CD4-positive, alpha-beta memory T cell (primary cell): Measurements from ENCODE around the gene AMPD3. TPM values are rescaled to one million over a fixed set of nuclear protein-coding genes. Genes with fewer than 3 reads are reported as not detected.

Source experiments
- CTCF ChIA-PET: fragments of 350-600 bp; sonication (Branson Sonifier 250); formaldehyde crosslinking; loops from one replicate; lab custom pipeline; 2021; ENCODE audit warnings: inconsistent platforms; ENCODE audit not compliant: partially characterized antibody; lab: Charles Lee
- POLR2A ChIA-PET: fragments of 350-600 bp; sonication (Branson Sonifier 250); formaldehyde crosslinking; loops from one replicate; lab custom pipeline; 2021; ENCODE audit not compliant: partially characterized antibody; lab: Charles Lee
- DNase-seq, 5 donors: peaks; one replicate each; pipeline versions ENCODE4 v3.0.0 to v3.0.0-alpha.2; 2020 to 2022; ENCODE audit warnings: mixed read lengths in 1 of 5
- H3K27ac ChIP-seq: one replicate; pipeline ENCODE4 v1.7.0; 2013; ENCODE audit warnings: low read depth, low read length
- H3K27me3 ChIP-seq: 2 replicates; pipeline ENCODE4 v1.7.0; 2013; ENCODE audit warnings: mild to moderate bottlenecking, low read length, moderate library complexity; ENCODE audit not compliant: insufficient read depth
- H3K36me3 ChIP-seq: 2 replicates; pipeline ENCODE4 v1.7.0; 2013; ENCODE audit warnings: mild to moderate bottlenecking, low read length, moderate library complexity; ENCODE audit not compliant: insufficient read depth
- H3K4me1 ChIP-seq: 2 replicates; pipeline ENCODE4 v1.7.0; 2013; ENCODE audit warnings: mild to moderate bottlenecking, low read length, moderate library complexity; ENCODE audit not compliant: insufficient read depth
- H3K4me3 ChIP-seq, 2 donors: one replicate each; pipeline ENCODE4 v1.7.0; 2013; ENCODE audit warnings: low read length in 2 of 2, mild to moderate bottlenecking in 1 of 2
- H3K9me3 ChIP-seq, 2 donors: one replicate each; pipeline ENCODE4 v1.7.0; 2013; ENCODE audit warnings: low read length in 2 of 2, control low read depth in 1 of 2; ENCODE audit not compliant: control insufficient read depth in 1 of 2
- H3K27ac Mint-ChIP-seq, 7 donors: one replicate each; pipeline ENCODE4 v1.8.0; 2020 to 2021; ENCODE audit warnings: mixed read lengths in 7 of 7, mild to moderate bottlenecking in 6 of 7, inconsistent platforms in 3 of 7, moderate library complexity in 3 of 7
- H3K27me3 Mint-ChIP-seq, 2 donors: one replicate each; pipeline ENCODE4 v1.8.0; 2020 to 2021; ENCODE audit warnings: mixed read lengths in 2 of 2
- H3K36me3 Mint-ChIP-seq, 2 donors: one replicate each; pipeline ENCODE4 v1.8.0; 2020 to 2021; ENCODE audit warnings: mixed read lengths in 2 of 2, inconsistent platforms in 1 of 2, mild to moderate bottlenecking in 1 of 2
- H3K4me1 Mint-ChIP-seq, 4 donors: one replicate each; pipeline ENCODE4 v1.8.0; 2020 to 2021; ENCODE audit warnings: mixed read lengths in 4 of 4, mild to moderate bottlenecking in 1 of 4
- H3K4me3 Mint-ChIP-seq, 8 donors: one replicate each; pipeline ENCODE4 v1.8.0; 2020 to 2021; ENCODE audit warnings: mixed read lengths in 8 of 8, mild to moderate bottlenecking in 7 of 8, moderate library complexity in 6 of 8, inconsistent platforms in 3 of 8
- H3K9me3 Mint-ChIP-seq, 8 donors: one replicate each; pipeline ENCODE4 v1.8.0; 2020 to 2021; ENCODE audit warnings: mixed read lengths in 8 of 8, mild to moderate bottlenecking in 5 of 8, inconsistent platforms in 3 of 8, moderate library complexity in 1 of 8
- intact Hi-C: fragments of 100-400 bp; cut with micrococcal nuclease; formaldehyde crosslinking; loops from one replicate; pipeline ENCODE4 v1.15.1; 2023
- polyA plus RNA-seq, 2 donors: library from polyadenylated mRNA; unstranded; fragments of 300-500 nt; fragmentation: Illumina TruSeq; gene quantifications; one replicate each; pipeline ENCODE4 v1.2.3, GENCODE V29; 2021
- total RNA-seq, 2 experiments: library from RNA; stranded (reverse); gene quantifications; one replicate each; pipeline ENCODE4 v1.2.3, GENCODE V29; 2021

Gene AMPD3
- total and polyA plus RNA-seq, 4 experiments from 2014 or later = 10.9 to 43.4 (median 30.1) TPM

DNA sequence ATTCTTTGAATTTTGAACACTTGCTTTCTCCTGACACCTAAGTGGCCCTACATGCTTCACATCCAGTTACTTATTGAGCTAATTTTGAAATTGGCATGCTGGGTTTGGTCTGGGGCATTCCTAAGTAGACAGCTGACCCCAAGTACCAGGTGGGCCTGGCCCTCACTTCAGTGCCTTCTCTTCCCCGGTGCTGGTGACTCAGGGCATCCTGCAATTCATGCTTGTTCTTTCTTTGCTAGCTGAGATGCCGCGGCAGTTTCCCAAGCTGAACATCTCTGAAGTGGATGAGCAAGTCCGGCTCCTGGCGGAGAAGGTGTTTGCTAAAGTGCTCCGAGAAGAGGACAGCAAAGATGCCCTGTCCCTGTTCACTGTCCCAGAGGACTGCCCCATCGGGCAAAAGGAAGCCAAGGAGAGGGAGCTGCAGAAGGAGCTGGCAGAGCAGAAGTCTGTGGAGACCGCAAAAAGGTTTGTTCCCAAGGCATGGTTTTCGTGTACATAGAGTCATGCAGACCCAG lies 6.3 kb downstream of the AMPD3 start:
- Histone ChIP-seq H3K4me3 (no peak overlapping the region), H3K27me3 (no peaks in the 10 kb centered on the region), H3K27ac (no peak overlapping the region), H3K9me3 (no peaks in the 10 kb centered on the region), H3K4me1 (peaks cover 53% of the 10 kb centered on the region), H3K36me3 (peaks cover 34% of the 10 kb centered on the region)
- ChIA-PET POLR2A (interaction anchor here (1.0 to 2.2 kb wide), 3 partner anchors 10 to 79 kb away, joined by 3 to 11 read pairs (median 4); partner anchors contain the start of gene RNF141), CTCF (interaction anchor here (0.8 to 3.0 kb wide), 4 partner anchors 12 to 79 kb away, joined by 3 to 11 read pairs (median 6); partner anchors contain the start of gene RNF141)
- Mint-ChIP-seq H3K36me3 (peaks cover 41 to 55% of the 10 kb centered on the region in 2 donors), H3K27ac (peak overlapping the region in 2 of 7 donors; percentile 7 to 25), H3K9me3 (no peaks in the 10 kb centered on the region), H3K4me3 (no peak overlapping the region), H3K4me1 (peaks cover 31 to 52% (median 41%) of the 10 kb centered on the region in 4 donors), H3K27me3 (no peaks in the 10 kb centered on the region)
- no peak for DNase-seq
- intact Hi-C loops = no loop called here

- H3K27ac ChIP-seq = no peak overlapping the region
- H3K9me3 ChIP-seq = no peaks in the 10 kb centered on the region
- intact Hi-C loops = no loop called here
- H3K27ac Mint-ChIP-seq = peak overlapping the region in 1 of 7 donors; percentile 59
- peaks cover 41% of the 10 kb centered on the region for H3K36me3 ChIP-seq
- H3K27me3 ChIP-seq = no peaks in the 10 kb centered on the region
- H3K4me1 ChIP-seq = peaks cover 38% of the 10 kb centered on the region
- peaks cover 52 to 64% of the 10 kb centered on the region in 2 donors for H3K36me3 Mint-ChIP-seq
- H3K4me3 Mint-ChIP-seq = no peak overlapping the region
- CTCF ChIA-PET = interaction anchor here (1.7 to 2.4 kb wide), 2 partner anchors 50 to 78 kb away, joined by 5 to 11 read pairs; partner anchors contain the start of gene RNF141
- POLR2A ChIA-PET = no interaction called here
- H3K4me1 Mint-ChIP-seq = peaks cover 24 to 43% (median 34%) of the 10 kb centered on the region in 4 donors
- H3K4me3 ChIP-seq = no peak overlapping the region
- no peaks in the 10 kb centered on the region for H3K9me3 Mint-ChIP-seq
- no peak for DNase-seq
- H3K27me3 Mint-ChIP-seq = no peaks in the 10 kb centered on the region
These were observed 7.8 kb downstream of the AMPD3 start for GRCh38 chr11:10462746-10463300.

- Mint-ChIP-seq H3K27me3 (no peaks in the 10 kb centered on the region), H3K4me3 (no peak overlapping the region), H3K9me3 (peaks cover 0 to 2% (median 0%) of the 10 kb centered on the region in 8 donors), H3K36me3 (peaks cover 28 to 57% of the 10 kb centered on the region in 2 donors), H3K27ac (peak overlapping the region in 4 of 7 donors; percentile 37 to 63 (median 52)), H3K4me1 (peaks cover 19 to 66% (median 36%) of the 10 kb centered on the region in 4 donors)
- no peak overlapping the region for H3K27ac ChIP-seq
- no peaks in the 10 kb centered on the region for H3K4me1 ChIP-seq
- peaks cover 18% of the 10 kb centered on the region for H3K36me3 ChIP-seq
- H3K27me3 ChIP-seq = no peaks in the 10 kb centered on the region
- DNase-seq = no peak
- POLR2A ChIA-PET = interaction anchor here (1.3 kb wide), 1 partner anchor 17 kb away, joined by 3 read pairs; no protein-coding TSS in a partner anchor
- CTCF ChIA-PET = interaction anchor here (0.8 kb wide), 1 partner anchor 17 kb away, joined by 4 read pairs; no protein-coding TSS in a partner anchor
- H3K9me3 ChIP-seq = no peaks in the 10 kb centered on the region
- intact Hi-C loops = no loop called here
- no peak overlapping the region for H3K4me3 ChIP-seq
These were observed 18.3 kb downstream of the AMPD3 start for GRCh38 chr11:10473371-10473770.

DNA sequence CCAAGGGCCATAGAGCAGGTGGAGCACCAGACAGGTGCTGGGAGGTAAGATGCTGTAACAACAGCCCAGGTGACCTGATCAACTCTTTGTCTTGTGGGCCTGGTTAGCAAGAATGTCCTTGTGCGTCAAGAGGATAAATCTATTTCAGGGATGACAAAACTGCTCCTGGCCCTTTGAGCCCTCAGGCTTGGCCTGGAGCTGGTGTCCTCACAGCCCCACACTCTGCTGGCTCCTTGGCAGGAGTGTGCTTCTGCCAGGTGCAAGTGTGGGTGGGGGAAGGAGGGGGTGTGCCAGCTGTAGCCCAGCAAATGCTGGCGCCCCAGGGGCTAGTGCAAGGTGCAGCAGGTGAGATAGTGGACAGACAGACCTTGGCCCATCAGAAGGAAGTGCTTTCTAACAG lies 19.5 kb downstream of the AMPD3 start:
- Histone ChIP-seq H3K4me1 (no peaks in the 10 kb centered on the region), H3K4me3 (no peak overlapping the region), H3K27ac (no peak overlapping the region), H3K36me3 (peaks cover 27% of the 10 kb centered on the region), H3K27me3 (no peaks in the 10 kb centered on the region), H3K9me3 (no peaks in the 10 kb centered on the region)
- Mint-ChIP-seq H3K4me3 (no peak overlapping the region), H3K4me1 (peaks cover 20 to 58% (median 35%) of the 10 kb centered on the region in 4 donors), H3K36me3 (peaks cover 27 to 63% of the 10 kb centered on the region in 2 donors), H3K27me3 (no peaks in the 10 kb centered on the region), H3K9me3 (peaks cover 0 to 2% (median 0%) of the 10 kb centered on the region in 8 donors), H3K27ac (peak overlapping the region; percentile 5 to 75 (median 52))
- ChIA-PET CTCF (no interaction called here), POLR2A (no interaction called here)
- no peak for DNase-seq
- intact Hi-C loops = no loop called here

- H3K27ac Mint-ChIP-seq = peak overlapping the region; percentile 19 to 90 (median 63)
- no peak overlapping the region for H3K4me3 Mint-ChIP-seq
- CTCF ChIA-PET = interaction anchor here (0.9 to 2.0 kb wide), 8 partner anchors 15 to 70 kb away, joined by 3 to 7 read pairs (median 3); partner anchors contain the start of gene RNF141
- no peak overlapping the region for H3K4me3 ChIP-seq
- no peak overlapping the region for H3K27ac ChIP-seq
- no peaks in the 10 kb centered on the region for H3K4me1 ChIP-seq
- POLR2A ChIA-PET = no interaction called here
- H3K4me1 Mint-ChIP-seq = peaks cover 19 to 46% (median 34%) of the 10 kb centered on the region in 4 donors
- H3K36me3 Mint-ChIP-seq = peaks cover 28 to 68% of the 10 kb centered on the region in 2 donors
- H3K36me3 ChIP-seq = peaks cover 32% of the 10 kb centered on the region
- H3K9me3 ChIP-seq = no peaks in the 10 kb centered on the region
- no peak for DNase-seq
- no peaks in the 10 kb centered on the region for H3K27me3 ChIP-seq
- intact Hi-C loops = no loop called here
- H3K27me3 Mint-ChIP-seq = no peaks in the 10 kb centered on the region
- no peaks in the 10 kb centered on the region for H3K9me3 Mint-ChIP-seq
These were observed 21.3 kb downstream of the AMPD3 start for GRCh38 chr11:10476342-10476741.

GRCh38 chr11:10476927-10477689 lies 22.0 kb downstream of the AMPD3 start:
- H3K4me1 Mint-ChIP-seq = peaks cover 19 to 46% (median 30%) of the 10 kb centered on the region in 4 donors
- ChIA-PET CTCF (interaction anchor here (1.0 to 2.0 kb wide), 3 partner anchors 18 to 64 kb away, joined by 3 to 7 read pairs (median 3); no protein-coding TSS in a partner anchor), POLR2A (no interaction called here)
- no peaks in the 10 kb centered on the region for H3K27me3 ChIP-seq
- peak overlapping the region; percentile 19 to 90 (median 68) for H3K27ac Mint-ChIP-seq
- DNase-seq = no peak
- no peak overlapping the region for H3K27ac ChIP-seq
- no peaks in the 10 kb centered on the region for H3K27me3 Mint-ChIP-seq
- no peaks in the 10 kb centered on the region for H3K9me3 Mint-ChIP-seq
- H3K36me3 ChIP-seq = peaks cover 39% of the 10 kb centered on the region
- peaks cover 29 to 72% of the 10 kb centered on the region in 2 donors for H3K36me3 Mint-ChIP-seq
- H3K9me3 ChIP-seq = no peaks in the 10 kb centered on the region
- no peak overlapping the region for H3K4me3 Mint-ChIP-seq
- H3K4me1 ChIP-seq = no peaks in the 10 kb centered on the region
- intact Hi-C loops = no loop called here
- no peak overlapping the region for H3K4me3 ChIP-seq

DNA sequence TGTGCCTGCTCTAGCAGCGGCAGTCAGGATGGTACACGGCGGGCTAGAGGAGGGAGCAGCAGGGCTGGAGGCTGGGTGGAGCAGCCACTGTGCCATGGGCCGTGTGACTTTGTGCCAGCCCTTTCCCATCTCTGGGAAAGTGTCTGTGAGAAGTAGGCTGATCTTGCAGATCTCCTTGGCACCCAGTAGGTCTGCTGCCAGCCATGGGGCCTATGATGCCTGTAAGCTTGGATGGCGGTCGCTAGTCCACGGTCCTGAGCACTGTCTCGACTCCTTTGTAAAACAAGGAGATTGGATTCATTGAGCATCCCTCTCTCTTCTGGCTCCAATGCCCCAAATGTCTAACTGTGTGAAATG lies 22.6 kb downstream of the AMPD3 start:
- Histone ChIP-seq H3K27ac (no peak overlapping the region), H3K36me3 (peaks cover 45% of the 10 kb centered on the region), H3K4me3 (no peak overlapping the region), H3K4me1 (no peaks in the 10 kb centered on the region), H3K9me3 (no peaks in the 10 kb centered on the region), H3K27me3 (no peaks in the 10 kb centered on the region)
- intact Hi-C loops = no loop called here
- H3K9me3 Mint-ChIP-seq = no peaks in the 10 kb centered on the region
- ChIA-PET POLR2A (no interaction called here), CTCF (no interaction called here)
- peak overlapping the region in 4 of 7 donors; percentile 11 to 90 (median 52) for H3K27ac Mint-ChIP-seq
- no peak for DNase-seq
- H3K27me3 Mint-ChIP-seq = no peaks in the 10 kb centered on the region
- H3K4me1 Mint-ChIP-seq = peaks cover 19 to 43% (median 30%) of the 10 kb centered on the region in 4 donors
- H3K36me3 Mint-ChIP-seq = peaks cover 31 to 74% of the 10 kb centered on the region in 2 donors
- H3K4me3 Mint-ChIP-seq = no peak overlapping the region
